GM12878 (cell line): ENCODE data around the gene DDX46. TPM values are rescaled to one million over a fixed set of nuclear protein-coding genes. Genes with fewer than 3 reads are reported as not detected.

Experiments used
- ATAC-seq: fragments of 200-7000 bp; cut with Tn5 transposase; 3 replicates; pipeline ENCODE4 v1.9.1; 2020; ENCODE audit warnings: mild to moderate bottlenecking, moderate library complexity
- BruUV-seq: library from RNA; stranded (reverse); fragments of 400-500 nt; replicated peaks from 2 replicates; lab custom pipeline; 2021; lab: Mats Ljungman, UMichigan
- CTCF ChIA-PET: fragments of 300-600 bp; sonication (Branson Sonifier 250); formaldehyde crosslinking; extraction: SDS; loops from one replicate; lab custom pipeline; 2021; ENCODE audit warnings: inconsistent platforms; lab: Yijun Ruan, JAX
- POLR2A ChIA-PET: fragments of 350-600 bp; formaldehyde crosslinking; extraction: SDS; loops from one replicate; lab custom pipeline; 2021; ENCODE audit warnings: inconsistent platforms; lab: Charles Lee
- RAD21 ChIA-PET: fragments of 300-600 bp; sonication (Branson Sonifier 250); formaldehyde crosslinking; loops from one replicate; lab custom pipeline; 2023; ENCODE audit warnings: antibody characterized with exemption; ENCODE audit not compliant: unreplicated experiment; lab: Charles Lee
- SMC1A ChIA-PET: fragments of 300-600 bp; sonication (Branson Sonifier 250); formaldehyde crosslinking; loops from one replicate; lab custom pipeline; 2023; ENCODE audit not compliant: unreplicated experiment, uncharacterized antibody; lab: Charles Lee
- DNase-seq: peaks from one replicate; pipeline ENCODE4 v3.0.0-alpha.2; 2011; ENCODE audit warnings: low read depth, low spot score
- FAIRE-seq: peaks from 3 replicates; lab custom pipeline; 2011; peaks lifted over from hg19 to GRCh38; lab: Jason Lieb, UNC
- H2AFZ ChIP-seq: 2 replicates; pipeline ENCODE4 v1.6.0; 2011; ENCODE audit warnings: low read depth, low read length, control low read depth; ENCODE audit not compliant: control insufficient read depth
- H3K27ac ChIP-seq: 2 replicates; pipeline ENCODE4 v1.5.1; 2011; ENCODE audit warnings: control low read depth; ENCODE audit not compliant: control insufficient read depth, insufficient read depth
- H3K27me3 ChIP-seq, 2 experiments: replicated peaks in 1 of 2; 2 replicates each; pipeline versions ENCODE4 v1.6.0 to v1.6.1; 2011; ENCODE audit warnings: low read length in 1 of 2; ENCODE audit not compliant: control insufficient read depth in 2 of 2, insufficient read depth in 2 of 2
- H3K36me3 ChIP-seq, 2 experiments: 2 replicates each; pipeline ENCODE4 v1.5.1; 2011; ENCODE audit warnings: low read length in 1 of 2; ENCODE audit not compliant: control insufficient read depth in 2 of 2, insufficient read depth in 2 of 2
- H3K4me1 ChIP-seq: 2 replicates; pipeline ENCODE4 v1.6.1; 2011; ENCODE audit warnings: mild to moderate bottlenecking, low read length, moderate library complexity, mixed read lengths; ENCODE audit not compliant: control insufficient read depth, insufficient read depth
- H3K4me2 ChIP-seq: 2 replicates; pipeline ENCODE4 v1.6.0; 2011; ENCODE audit warnings: control low read depth; ENCODE audit not compliant: control insufficient read depth, insufficient read depth
- H3K4me3 ChIP-seq: fragments of 200-600 bp; sonication (generic); 2 replicates; pipeline ENCODE4 v1.5.1; 2016
- H3K79me2 ChIP-seq: 2 replicates; pipeline ENCODE4 v1.6.0; 2011; ENCODE audit warnings: low read length; ENCODE audit not compliant: control insufficient read depth, insufficient read depth
- H3K9ac ChIP-seq: 2 replicates; pipeline ENCODE4 v1.8.0; 2011; ENCODE audit warnings: low read length, control low read depth, mixed read lengths; ENCODE audit not compliant: control insufficient read depth, insufficient read depth
- H3K9me3 ChIP-seq: replicated peaks from 3 replicates; pipeline ENCODE4 v1.5.1; 2011; ENCODE audit warnings: mild to moderate bottlenecking, low read length; ENCODE audit not compliant: control insufficient read depth, insufficient read depth
- H4K20me1 ChIP-seq: 2 replicates; pipeline ENCODE4 v1.6.0; 2011; ENCODE audit not compliant: control insufficient read depth, insufficient read depth
- BRCA1 ChIP-seq: IDR thresholded peaks from 2 replicates; pipeline ENCODE4 v1.6.1; 2011; ENCODE audit warnings: low read depth, low read length, improper control_type of control experiment
- CBFB ChIP-seq: IDR thresholded peaks from 2 replicates; pipeline ENCODE4 v1.6.1; 2016; ENCODE audit warnings: antibody characterized with exemption, low read depth
- IKZF1 ChIP-seq: fragments of 450-650 bp; conservative IDR thresholded peaks from 2 replicates; pipeline ENCODE4 v1.6.1; 2017; ENCODE audit warnings: antibody characterized with exemption, mild to moderate bottlenecking
- RAD51 ChIP-seq: fragments of 450-650 bp; IDR thresholded peaks from 2 replicates; pipeline ENCODE4 v1.6.1; 2016; ENCODE audit warnings: moderate library complexity, mild to moderate bottlenecking, inconsistent platforms
- SPI1 ChIP-seq: IDR thresholded peaks from 2 replicates; pipeline ENCODE4 v1.6.1; 2011; ENCODE audit warnings: low read depth, mild to moderate bottlenecking, low read length, moderate library complexity, borderline replicate concordance; ENCODE audit not compliant: insufficient read depth
- SREBF1 ChIP-seq: IDR thresholded peaks from 2 replicates; pipeline ENCODE4 v1.6.1; 2012; ENCODE audit warnings: mild to moderate bottlenecking, low read length
- TAF1 ChIP-seq: IDR thresholded peaks from 2 replicates; pipeline ENCODE4 v1.6.1; 2011; ENCODE audit warnings: mild to moderate bottlenecking, low read depth, low read length, borderline replicate concordance
- TCF7 ChIP-seq: IDR thresholded peaks from 2 replicates; pipeline ENCODE4 v1.6.1; 2014; ENCODE audit warnings: antibody characterized with exemption, borderline replicate concordance
- WGBS: methylation state at CpG from one replicate; pipeline ENCODE4 v1.1.6; 2016; ENCODE audit warnings: low lambda C conversion rate; ENCODE audit not compliant: insufficient replicate concordance, insufficient coverage; ENCODE audit errors: missing lambda C conversion rate; 5-methylcytosine and 5-hydroxymethylcytosine counted together
- in situ Hi-C: fragments of 300-500 bp; cut with MboI; formaldehyde crosslinking; loops from 9 replicates; pipeline ENCODE4 v1.14.3; 2018; ENCODE audit warnings: mixed read lengths
- intact Hi-C: fragments of 100-400 bp; cut with micrococcal nuclease; formaldehyde crosslinking; loops from one replicate; pipeline ENCODE4 v1.14.2; 2022; ENCODE audit not compliant: unreplicated experiment
- polyA plus RNA-seq, 11 experiments: library from polyadenylated mRNA; depleted of rRNA in 4 of 11; unstranded in 6 of 11; stranded (reverse) in 5 of 11; fragments of >200 nt; fragmentation: Nextera tagmentation in 4 of 11; fragmentation: Illumina TruSeq in 1 of 11; extraction: Ambion mirVana in 4 of 11; extraction: Trizol in 1 of 11; gene quantifications; 1 replicate in 1 of 11; 2 replicates in 10 of 11; pipeline versions ENCODE4 v1.2.1 to v1.2.3, GENCODE V29; 2011 to 2016; ENCODE audit warnings: inconsistent platforms in 2 of 11, missing spikeins in 2 of 11, low read depth in 1 of 11
- total RNA-seq, 4 experiments: library from RNA; depleted of rRNA in 3 of 4; stranded (reverse); fragments of >200 nt in 3 of 4; fragmentation: Illumina TruSeq in 1 of 4; extraction: Trizol in 1 of 4; gene quantifications; 2 replicates each; pipeline versions ENCODE4 v1.2.1 to v1.2.3, GENCODE V29; 2013 to 2021
- TF ChIP-seq, protein P1 (sequence below): fragments of 450-650 bp; formaldehyde crosslinking; IDR thresholded peaks from 2 replicates; pipeline ENCODE4 v1.4.0; 2020; ENCODE audit warnings: mild to moderate bottlenecking, moderate library complexity

The DDX46 gene
- total and polyA plus RNA-seq, 10 of the 15 experiments (the other 5 are each of a cell fraction or from before 2014, with no cell fraction given) = 23.0 to 77.1 (median 42.2) TPM

DNA sequence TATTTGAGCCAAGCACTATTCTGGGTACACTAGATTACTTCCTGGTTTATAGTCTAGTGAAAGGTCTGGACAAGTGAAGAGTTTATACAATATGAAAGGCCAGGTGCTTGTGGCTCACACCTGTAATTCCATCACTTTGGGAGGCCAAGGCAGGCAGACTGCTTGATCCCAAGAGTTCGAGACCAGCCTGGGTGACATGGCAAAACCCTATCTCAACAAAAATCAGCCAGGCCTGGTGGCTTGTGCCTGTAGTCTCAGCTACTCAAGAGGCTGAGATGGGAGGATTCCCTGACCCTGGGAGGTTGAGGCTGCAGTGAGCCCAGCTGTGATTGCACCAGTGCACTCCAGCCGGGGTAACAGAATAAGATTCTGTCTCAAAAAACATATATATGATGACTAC, 106.1 kb downstream of the DDX46 start:
- BruUV-seq = no TSS peak
- no peak for ATAC-seq

More for the DNA sequence above, 106.1 kb downstream of the DDX46 start:
- in situ Hi-C loops (no loop called here), intact Hi-C loops (no loop called here)
- RAD21 ChIA-PET = no interaction called here
- no peaks in the 10 kb centered on the region for H3K9me3 ChIP-seq
- no peaks in the 10 kb centered on the region for H3K27me3 ChIP-seq
- no peaks in the 10 kb centered on the region for H4K20me1 ChIP-seq
- SMC1A ChIA-PET = no interaction called here
- CTCF ChIA-PET = interaction anchor here (0.6 to 1.4 kb wide), 4 partner anchors 12 to 456 kb away, joined by 3 to 5 read pairs (median 4); no protein-coding TSS in a partner anchor
- no peaks in the 10 kb centered on the region for H3K4me1 ChIP-seq
- no peak overlapping the region for H2AFZ ChIP-seq
- H3K4me3 ChIP-seq = no peak overlapping the region
- H3K36me3 ChIP-seq = no peaks in the 10 kb centered on the region
- TF ChIP-seq BRCA1 (no peak), CBFB (no peak), TAF1 (no peak), SREBF1 (no peak), SPI1 (no peak), TCF7 (no peak), IKZF1 (no peak), RAD51 (no peak)
- TF ChIP-seq, protein P1, sequence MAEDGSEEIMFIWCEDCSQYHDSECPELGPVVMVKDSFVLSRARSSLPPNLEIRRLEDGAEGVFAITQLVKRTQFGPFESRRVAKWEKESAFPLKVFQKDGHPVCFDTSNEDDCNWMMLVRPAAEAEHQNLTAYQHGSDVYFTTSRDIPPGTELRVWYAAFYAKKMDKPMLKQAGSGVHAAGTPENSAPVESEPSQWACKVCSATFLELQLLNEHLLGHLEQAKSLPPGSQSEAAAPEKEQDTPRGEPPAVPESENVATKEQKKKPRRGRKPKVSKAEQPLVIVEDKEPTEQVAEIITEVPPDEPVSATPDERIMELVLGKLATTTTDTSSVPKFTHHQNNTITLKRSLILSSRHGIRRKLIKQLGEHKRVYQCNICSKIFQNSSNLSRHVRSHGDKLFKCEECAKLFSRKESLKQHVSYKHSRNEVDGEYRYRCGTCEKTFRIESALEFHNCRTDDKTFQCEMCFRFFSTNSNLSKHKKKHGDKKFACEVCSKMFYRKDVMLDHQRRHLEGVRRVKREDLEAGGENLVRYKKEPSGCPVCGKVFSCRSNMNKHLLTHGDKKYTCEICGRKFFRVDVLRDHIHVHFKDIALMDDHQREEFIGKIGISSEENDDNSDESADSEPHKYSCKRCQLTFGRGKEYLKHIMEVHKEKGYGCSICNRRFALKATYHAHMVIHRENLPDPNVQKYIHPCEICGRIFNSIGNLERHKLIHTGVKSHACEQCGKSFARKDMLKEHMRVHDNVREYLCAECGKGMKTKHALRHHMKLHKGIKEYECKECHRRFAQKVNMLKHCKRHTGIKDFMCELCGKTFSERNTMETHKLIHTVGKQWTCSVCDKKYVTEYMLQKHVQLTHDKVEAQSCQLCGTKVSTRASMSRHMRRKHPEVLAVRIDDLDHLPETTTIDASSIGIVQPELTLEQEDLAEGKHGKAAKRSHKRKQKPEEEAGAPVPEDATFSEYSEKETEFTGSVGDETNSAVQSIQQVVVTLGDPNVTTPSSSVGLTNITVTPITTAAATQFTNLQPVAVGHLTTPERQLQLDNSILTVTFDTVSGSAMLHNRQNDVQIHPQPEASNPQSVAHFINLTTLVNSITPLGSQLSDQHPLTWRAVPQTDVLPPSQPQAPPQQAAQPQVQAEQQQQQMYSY = no peak
- no peak overlapping the region for H3K4me2 ChIP-seq
- DNase-seq (no peak), FAIRE-seq (no peak)
- POLR2A ChIA-PET = interaction anchor here (0.6 kb wide), 2 partner anchors 32 to 33 kb away, joined by 3 read pairs; no protein-coding TSS in a partner anchor
- no peak overlapping the region for H3K27ac ChIP-seq
- H3K9ac ChIP-seq = no peak overlapping the region
- 100% methylated on average over 2 of the region's 2 CpGs for WGBS
- H3K79me2 ChIP-seq = no peaks in the 10 kb centered on the region
